Heart left ventricle (tissue), 16 donors: ENCODE measurements around the gene ZBTB45. TPM values are rescaled to one million over a fixed set of nuclear protein-coding genes. Genes with fewer than 3 reads are reported as not detected.

ENCODE experiments used
- ATAC-seq, 4 donors: fragments of 200-7000 bp; cut with Tn5 transposase; one replicate each; pipeline ENCODE4 v1.9.1; 2020 to 2022; ENCODE audit warnings: moderate library complexity in 4 of 4, mild to moderate bottlenecking in 3 of 4, moderate number of reproducible peaks in 1 of 4
- DNase-seq, 5 donors: peaks; one replicate each; pipeline ENCODE4 v3.0.0-alpha.2; 2020
- H3K27ac ChIP-seq, 12 donors: fragments of 200-600 bp; sonication (generic) in 4 of 12; one replicate each; pipeline versions ENCODE4 v1.5.0 to v1.8.0; 2016 to 2022; ENCODE audit warnings: mild to moderate bottlenecking in 2 of 12
- H3K27me3 ChIP-seq, 9 donors: fragments of 200-600 bp; sonication (generic) in 2 of 9; one replicate each; pipeline versions ENCODE4 v1.5.1 to v1.8.0; 2016 to 2022; ENCODE audit warnings: mild to moderate bottlenecking in 3 of 9
- H3K36me3 ChIP-seq, 9 donors: fragments of 200-600 bp; sonication (generic) in 2 of 9; one replicate each; pipeline versions ENCODE4 v1.5.0 to v1.8.0; 2018 to 2022; ENCODE audit warnings: mild to moderate bottlenecking in 2 of 9
- H3K4me1 ChIP-seq, 12 donors: fragments of 200-600 bp; sonication (generic) in 4 of 12; one replicate each; pipeline versions ENCODE4 v1.5.0 to v1.8.0; 2016 to 2022; ENCODE audit warnings: mild to moderate bottlenecking in 3 of 12
- H3K4me3 ChIP-seq, 12 donors: fragments of 200-600 bp; sonication (generic) in 4 of 12; one replicate each; pipeline versions ENCODE4 v1.5.0 to v1.8.0; 2017 to 2022; ENCODE audit warnings: mild to moderate bottlenecking in 9 of 12, moderate library complexity in 4 of 12
- H3K9me3 ChIP-seq, 12 donors: fragments of 200-600 bp; sonication (generic) in 4 of 12; one replicate each; pipeline versions ENCODE4 v1.5.0 to v1.8.0; 2016 to 2022; ENCODE audit warnings: mild to moderate bottlenecking in 1 of 12
- POLR2A ChIP-seq, 2 donors: fragments of 450-650 bp; IDR thresholded peaks; one replicate each; pipeline ENCODE4 v1.6.1; 2017; ENCODE audit warnings: antibody characterized with exemption in 2 of 2, mild to moderate bottlenecking in 2 of 2, moderate library complexity in 2 of 2
- WGBS, 4 donors: extraction: QIAGEN DNeasy Blood & Tissue Kit in 2 of 4; methylation state at CpG; one replicate each; pipeline versions ENCODE4 v1.1.5 to v1.1.7; 2013 to 2018; 5-methylcytosine and 5-hydroxymethylcytosine counted together
- intact Hi-C, 10 donors: fragments of 100-400 bp; cut with DNase I; formaldehyde crosslinking; loops; one replicate each; pipeline versions ENCODE4 v1.11.1 to v1.14.2; 2022
- polyA plus RNA-seq, 2 donors: library from polyadenylated mRNA; stranded (reverse); fragments of 200-250 nt; gene quantifications; one replicate each; pipeline ENCODE4 v1.2.3, GENCODE V29; 2013
- total RNA-seq, 9 donors: library from RNA; depleted of rRNA in 2 of 9; stranded (reverse); fragments of >200 nt in 2 of 9; fragmentation: NEBNext Ultra II Directional in 3 of 9; extraction: Animal tissue kit (Norgen Biotek cat#: 25700) in 3 of 9; gene quantifications; one replicate each; pipeline versions ENCODE4 v1.1.0 to v1.2.4, GENCODE V29; 2016 to 2023
- TF ChIP-seq, protein P1 (sequence below), 12 donors: fragments of 200-600 bp; sonication (generic) in 4 of 12; IDR thresholded peaks; one replicate each; pipeline versions ENCODE4 v1.5.0 to v1.8.0; 2018 to 2022; ENCODE audit warnings: antibody characterized with exemption in 12 of 12, mild to moderate bottlenecking in 5 of 12
- donor health status: ischemic (EF 13 %, LVEDD 7.1; RV severe dilation, severe dysfunction).
- donor health status: healthy with polysubstance abuse.
- donor health status: DM: no; HTN: yes; CAD: no.
- donor health status: DM: no; HTN: no; CAD: no.
- donor health status: ischemic (EF 25% LVEDD 6.9; RV normal size, moderate dysfunction).
- donor health status: ischemic (EF 25% LVEDD 5.7; RV mildly dilated, moderate dysfunction).
- donor health status: healthy.
- donor health status: DM: yes; HTN: yes; CAD: no.
- donor health status: ischemic (EF 35%, LVEDD 5.7; RV mildly dilated, moderate dysfunction).
- donor health status: nonischemic (EF 11% LVEDD 7.7; RV severe dilation, severe dysfunction).
- donor health status: DM: yes; HTN: yes; CAD: no.
- donor health status: PGD.
- donor health status: ischemic (EF 29% LVEDD 5.4; RV normal size, mild dysfunction).
- donor health status: nonischemic (EF 23%, LVEDD 6.1; RV moderate dilation, normal function).

The ZBTB45 gene
- total and polyA plus RNA-seq, 11 donors, result 6.9 to 13.4 (median 10.4) TPM

- WGBS, 4 donors, result 86 to 96% (median 93%) methylated on average over 7 of the region's 7 CpGs
- Histone ChIP-seq H3K27ac (no peak overlapping the region), H3K4me3 (no peak overlapping the region), H3K36me3 (peaks cover 0 to 24% (median 10%) of the 10 kb centered on the region in 9 donors), H3K27me3 (no peaks in the 10 kb centered on the region), H3K9me3 (no peaks in the 10 kb centered on the region), H3K4me1 (peaks cover 0 to 25% (median 14%) of the 10 kb centered on the region in 12 donors)
- TF ChIP-seq, protein P1, sequence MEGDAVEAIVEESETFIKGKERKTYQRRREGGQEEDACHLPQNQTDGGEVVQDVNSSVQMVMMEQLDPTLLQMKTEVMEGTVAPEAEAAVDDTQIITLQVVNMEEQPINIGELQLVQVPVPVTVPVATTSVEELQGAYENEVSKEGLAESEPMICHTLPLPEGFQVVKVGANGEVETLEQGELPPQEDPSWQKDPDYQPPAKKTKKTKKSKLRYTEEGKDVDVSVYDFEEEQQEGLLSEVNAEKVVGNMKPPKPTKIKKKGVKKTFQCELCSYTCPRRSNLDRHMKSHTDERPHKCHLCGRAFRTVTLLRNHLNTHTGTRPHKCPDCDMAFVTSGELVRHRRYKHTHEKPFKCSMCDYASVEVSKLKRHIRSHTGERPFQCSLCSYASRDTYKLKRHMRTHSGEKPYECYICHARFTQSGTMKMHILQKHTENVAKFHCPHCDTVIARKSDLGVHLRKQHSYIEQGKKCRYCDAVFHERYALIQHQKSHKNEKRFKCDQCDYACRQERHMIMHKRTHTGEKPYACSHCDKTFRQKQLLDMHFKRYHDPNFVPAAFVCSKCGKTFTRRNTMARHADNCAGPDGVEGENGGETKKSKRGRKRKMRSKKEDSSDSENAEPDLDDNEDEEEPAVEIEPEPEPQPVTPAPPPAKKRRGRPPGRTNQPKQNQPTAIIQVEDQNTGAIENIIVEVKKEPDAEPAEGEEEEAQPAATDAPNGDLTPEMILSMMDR (IDR thresholded peaks at IDR 0.05), result no peak
- no peak for DNase-seq
- intact Hi-C loops, result no loop called here
- ATAC-seq, result no peak
Measured at GRCh38 chr19:58479303-58479702, 40.3 kb downstream of the ZBTB45 start.

DNA sequence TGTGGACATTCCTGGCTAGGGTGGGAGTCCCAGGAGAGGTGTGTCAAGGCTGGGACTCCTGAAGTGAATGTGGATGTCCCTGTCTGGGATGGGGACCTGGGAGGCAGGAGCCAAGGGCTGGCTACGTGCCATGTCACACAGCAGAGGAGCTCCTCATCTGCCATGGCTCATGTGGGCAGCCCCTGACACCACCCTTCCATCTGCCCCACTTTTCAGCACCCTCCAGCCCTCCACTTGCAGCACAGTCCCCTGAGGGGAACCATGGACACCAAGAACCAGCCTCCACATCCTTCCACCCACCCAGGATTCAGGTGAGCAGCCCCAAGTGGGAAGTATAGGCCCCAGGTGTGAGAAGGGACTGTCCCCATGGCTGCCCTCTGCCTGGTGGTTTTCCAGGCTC, 41.7 kb downstream of the ZBTB45 start:
- intact Hi-C loops, result no loop called here
- ATAC-seq (no peak), DNase-seq (no peak)
- H3K36me3 ChIP-seq, result peaks cover 0 to 33% (median 18%) of the 10 kb centered on the region in 9 donors
- peaks cover 0 to 25% (median 14%) of the 10 kb centered on the region in 12 donors for H3K4me1 ChIP-seq
- WGBS, 4 donors, result 75 to 96% (median 88%) methylated on average over 1 of the region's 1 CpG
- no peaks in the 10 kb centered on the region for H3K27me3 ChIP-seq
- TF ChIP-seq POLR2A (IDR thresholded peaks at IDR 0.05), result no peak
- TF ChIP-seq, protein P1 (IDR thresholded peaks at IDR 0.05), result no peak
- H3K4me3 ChIP-seq, result no peak overlapping the region
- no peaks in the 10 kb centered on the region for H3K9me3 ChIP-seq
- peak overlapping the region in 1 of 12 donors; percentile 86 for H3K27ac ChIP-seq

DNA sequence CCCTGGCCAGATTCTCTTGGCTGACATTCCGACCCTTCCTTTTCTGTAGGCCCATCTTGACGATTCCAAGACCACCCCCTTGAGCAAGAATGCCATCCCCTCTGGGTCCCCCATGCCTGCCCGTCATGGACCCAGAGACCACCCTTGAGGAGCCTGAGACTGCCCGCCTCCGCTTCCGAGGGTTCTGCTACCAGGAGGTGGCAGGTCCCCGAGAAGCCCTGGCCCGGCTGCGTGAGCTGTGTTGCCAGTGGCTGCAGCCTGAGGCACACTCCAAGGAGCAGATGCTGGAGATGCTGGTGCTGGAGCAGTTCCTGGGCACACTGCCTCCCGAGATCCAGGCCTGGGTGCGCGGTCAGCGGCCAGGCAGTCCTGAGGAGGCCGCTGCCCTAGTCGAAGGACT, 42.5 kb downstream of the ZBTB45 start:
- 80 to 87% (median 86%) methylated on average over 9 to 15 of the region's 15 CpGs for WGBS, 4 donors
- peak in 1 of 5 donors; percentile 42 for DNase-seq
- H3K4me3 ChIP-seq, result peak overlapping the region in 5 of 12 donors; percentile 72 to 87 (median 82)
- H3K4me1 ChIP-seq, result peaks cover 0 to 25% (median 14%) of the 10 kb centered on the region in 12 donors
- peak overlapping the region in 9 of 12 donors; percentile 85 to 93 (median 90) for H3K27ac ChIP-seq
- no peaks in the 10 kb centered on the region for H3K27me3 ChIP-seq
- peaks cover 0 to 40% (median 25%) of the 10 kb centered on the region in 9 donors for H3K36me3 ChIP-seq
- ATAC-seq, result no peak
- intact Hi-C loops, result no loop called here
- TF ChIP-seq, protein P1 (IDR thresholded peaks at IDR 0.05), result no peak
- TF ChIP-seq POLR2A (IDR thresholded peaks at IDR 0.05), result no peak
- H3K9me3 ChIP-seq, result no peaks in the 10 kb centered on the region

DNA sequence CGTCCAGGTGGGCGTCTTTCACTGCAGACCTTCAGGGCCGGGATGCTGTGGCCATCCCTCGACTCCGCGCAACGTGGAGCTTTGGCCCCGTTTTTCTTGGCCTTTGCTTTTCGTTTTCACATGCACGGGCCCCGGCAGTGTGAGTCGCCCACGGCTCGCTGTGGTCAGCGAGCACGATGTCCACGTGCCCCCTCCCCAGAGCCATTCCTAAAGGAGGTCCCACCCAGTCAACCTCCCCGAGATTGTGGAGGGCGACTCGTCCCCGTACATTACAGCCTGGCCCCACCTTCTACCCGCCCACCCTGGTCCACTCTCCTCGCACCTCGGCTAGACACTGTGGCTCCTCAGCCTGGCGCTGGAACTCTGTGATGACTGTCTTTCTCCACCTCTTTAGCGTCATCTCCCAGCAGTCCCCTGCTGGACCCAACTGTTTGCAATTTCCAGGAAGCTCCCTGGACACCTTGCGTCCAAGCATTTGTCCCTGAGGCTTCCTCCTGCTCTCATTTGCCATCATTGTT, 43.1 kb downstream of the ZBTB45 start:
- peak in 2 of 4 donors; percentile 5 to 12 for ATAC-seq
- 2 to 3% (median 2%) methylated on average over 26 to 27 of the region's 27 CpGs for WGBS, 4 donors
- Histone ChIP-seq H3K4me1 (peaks cover 0 to 25% (median 14%) of the 10 kb centered on the region in 12 donors), H3K27ac (peak overlapping the region; percentile 65 to 93 (median 90)), H3K9me3 (no peaks in the 10 kb centered on the region), H3K36me3 (peaks cover 0 to 46% (median 31%) of the 10 kb centered on the region in 9 donors), H3K4me3 (peak overlapping the region; percentile 36 to 87 (median 72)), H3K27me3 (no peaks in the 10 kb centered on the region)
- intact Hi-C loops, result loop anchor here in 2 of 10 donors (1.0 kb wide), 1 partner anchor 23 kb away; no protein-coding TSS in a partner anchor
- DNase-seq, result peak in 2 of 5 donors; percentile 43 to 64
- TF ChIP-seq POLR2A (IDR thresholded peaks at IDR 0.05), result no peak
